ENCODE data around the gene PTPRK. TPM values are rescaled to one million over a fixed set of nuclear protein-coding genes. Genes with fewer than 3 reads are reported as not detected.

Gene PTPRK
- total RNA-seq, 4 donors from 2014 or later = 7.3 to 22.9 (median 13.0) TPM

DNA sequence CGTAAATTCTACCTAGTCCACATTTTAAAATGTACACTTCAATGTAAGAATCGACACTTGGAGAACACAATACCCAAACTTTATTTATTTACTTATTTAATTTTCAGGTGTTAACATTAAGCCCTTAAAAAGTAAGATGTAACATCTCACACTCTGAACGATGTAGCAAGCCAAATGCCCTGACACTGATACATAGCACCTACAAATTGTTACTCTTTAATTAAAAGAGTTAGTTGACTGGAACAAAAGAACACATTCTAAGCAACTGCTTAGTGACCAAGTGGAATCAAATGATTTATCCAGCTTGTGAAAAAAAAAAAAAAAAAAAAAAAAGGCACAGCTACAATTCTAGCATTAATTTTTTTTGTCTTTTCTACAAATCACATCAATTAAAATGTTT is 327.4 kb downstream of the PTPRK start:
- TF ChIP-seq, protein P1, sequence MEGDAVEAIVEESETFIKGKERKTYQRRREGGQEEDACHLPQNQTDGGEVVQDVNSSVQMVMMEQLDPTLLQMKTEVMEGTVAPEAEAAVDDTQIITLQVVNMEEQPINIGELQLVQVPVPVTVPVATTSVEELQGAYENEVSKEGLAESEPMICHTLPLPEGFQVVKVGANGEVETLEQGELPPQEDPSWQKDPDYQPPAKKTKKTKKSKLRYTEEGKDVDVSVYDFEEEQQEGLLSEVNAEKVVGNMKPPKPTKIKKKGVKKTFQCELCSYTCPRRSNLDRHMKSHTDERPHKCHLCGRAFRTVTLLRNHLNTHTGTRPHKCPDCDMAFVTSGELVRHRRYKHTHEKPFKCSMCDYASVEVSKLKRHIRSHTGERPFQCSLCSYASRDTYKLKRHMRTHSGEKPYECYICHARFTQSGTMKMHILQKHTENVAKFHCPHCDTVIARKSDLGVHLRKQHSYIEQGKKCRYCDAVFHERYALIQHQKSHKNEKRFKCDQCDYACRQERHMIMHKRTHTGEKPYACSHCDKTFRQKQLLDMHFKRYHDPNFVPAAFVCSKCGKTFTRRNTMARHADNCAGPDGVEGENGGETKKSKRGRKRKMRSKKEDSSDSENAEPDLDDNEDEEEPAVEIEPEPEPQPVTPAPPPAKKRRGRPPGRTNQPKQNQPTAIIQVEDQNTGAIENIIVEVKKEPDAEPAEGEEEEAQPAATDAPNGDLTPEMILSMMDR (IDR thresholded peaks at IDR 0.05 in 4 of 5, conservative IDR thresholded peaks at IDR 0.05 in 1 of 5) = no peak
- no peak for TF ChIP-seq POLR2A (IDR thresholded peaks at IDR 0.05)
- DNase-seq (no peak), ATAC-seq (no peak)
- Histone ChIP-seq H3K36me3 (no peaks in the 10 kb centered on the region), H3K4me3 (no peak overlapping the region), H3K9me3 (no peaks in the 10 kb centered on the region), H3K4me1 (no peaks in the 10 kb centered on the region), H3K27me3 (no peaks in the 10 kb centered on the region), H3K27ac (no peak overlapping the region)
- in situ Hi-C loops (cut with MboI; ENCODE audit: low sequenced_read_pairs in 4 of 4) (no loop called here), intact Hi-C loops (cut with DNase I; ENCODE audit: low total_unique reads) (no loop called here)

DNA sequence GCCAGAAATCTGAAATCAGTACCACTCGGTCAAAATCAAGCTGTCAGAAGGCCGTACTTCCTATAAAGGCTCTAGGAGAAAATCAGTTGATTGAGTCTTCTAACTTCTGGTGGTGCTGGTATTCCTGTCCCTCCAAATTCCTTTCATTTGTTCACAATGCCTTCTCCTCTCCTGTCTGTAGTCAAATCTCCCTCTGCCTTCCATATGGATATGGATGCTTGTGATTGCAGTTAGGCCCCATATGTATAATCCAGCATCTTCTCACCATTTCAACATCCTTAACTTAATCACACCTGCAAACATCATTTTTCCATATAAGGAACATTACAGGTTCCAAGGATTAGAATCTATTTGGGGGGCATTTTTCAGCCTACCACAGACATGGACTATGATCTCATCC is 331.7 kb downstream of the PTPRK start:
- Histone ChIP-seq H3K9me3 (no peaks in the 10 kb centered on the region), H3K36me3 (no peaks in the 10 kb centered on the region), H3K4me3 (no peak overlapping the region), H3K27me3 (no peaks in the 10 kb centered on the region), H3K27ac (no peak overlapping the region), H3K4me1 (no peaks in the 10 kb centered on the region)
- in situ Hi-C loops (cut with MboI; ENCODE audit: low sequenced_read_pairs in 4 of 4) = no loop called here
- no peak for DNase-seq
- no peak for ATAC-seq
- TF ChIP-seq, protein P1 (IDR thresholded peaks at IDR 0.05 in 4 of 5, conservative IDR thresholded peaks at IDR 0.05 in 1 of 5) = no peak
- no peak for TF ChIP-seq POLR2A (IDR thresholded peaks at IDR 0.05)
- intact Hi-C loops (cut with DNase I; ENCODE audit: low total_unique reads) = no loop called here

DNA sequence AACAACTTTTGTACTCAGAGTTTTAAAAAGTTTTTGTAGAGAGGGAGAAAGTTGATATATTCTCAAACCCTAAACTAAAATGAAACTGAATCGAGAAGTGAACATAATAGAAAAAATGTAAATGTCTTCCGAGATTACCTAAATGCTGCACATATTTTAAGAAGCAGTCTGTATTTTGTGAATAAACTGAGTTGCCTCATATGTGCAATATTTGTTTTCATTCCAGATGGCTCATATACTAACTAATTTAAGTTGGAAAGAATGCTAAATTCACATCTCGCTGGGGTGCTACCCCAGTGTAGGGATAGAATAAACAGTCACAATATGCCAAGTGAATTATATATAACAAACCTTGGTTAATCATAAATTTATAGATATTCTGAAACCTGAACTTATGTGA is 333.7 kb downstream of the PTPRK start:
- Histone ChIP-seq H3K36me3 (no peaks in the 10 kb centered on the region), H3K4me1 (no peaks in the 10 kb centered on the region), H3K27ac (no peak overlapping the region), H3K9me3 (no peaks in the 10 kb centered on the region), H3K27me3 (no peaks in the 10 kb centered on the region), H3K4me3 (no peak overlapping the region)
- no peak for TF ChIP-seq POLR2A (IDR thresholded peaks at IDR 0.05)
- TF ChIP-seq, protein P1 (IDR thresholded peaks at IDR 0.05 in 4 of 5, conservative IDR thresholded peaks at IDR 0.05 in 1 of 5) = no peak
- DNase-seq (no peak), ATAC-seq (no peak)
- in situ Hi-C loops (cut with MboI; ENCODE audit: low sequenced_read_pairs in 4 of 4) (no loop called here), intact Hi-C loops (cut with DNase I; ENCODE audit: low total_unique reads) (no loop called here)

DNA sequence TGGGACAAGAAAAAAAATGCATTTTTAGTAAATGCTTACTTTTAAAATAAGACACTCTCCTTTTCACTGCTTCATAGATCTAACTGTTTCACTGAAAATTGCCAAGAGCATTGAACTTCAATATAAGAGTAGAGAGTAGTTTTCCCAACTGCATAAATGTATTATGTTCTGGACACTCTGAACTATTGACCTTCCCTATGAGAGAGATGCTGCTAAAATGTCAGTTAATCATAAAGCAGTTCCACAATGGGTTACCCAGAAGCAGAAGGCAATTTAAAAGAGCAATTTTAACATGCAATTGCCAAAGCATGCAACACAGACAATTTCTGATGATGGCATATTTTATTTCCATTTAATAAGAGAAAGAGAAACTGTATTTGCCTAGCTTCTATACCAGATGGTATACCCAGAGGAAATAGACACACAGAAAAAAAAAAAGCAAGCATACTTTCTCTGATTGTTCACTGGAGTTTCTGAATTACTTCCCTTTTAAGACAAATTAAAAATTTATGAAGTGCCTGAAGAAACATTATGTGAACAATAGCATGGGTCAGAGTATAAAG is 340.4 kb downstream of the PTPRK start:
- Histone ChIP-seq H3K4me1 (no peaks in the 10 kb centered on the region), H3K27me3 (no peaks in the 10 kb centered on the region), H3K27ac (no peak overlapping the region), H3K36me3 (no peaks in the 10 kb centered on the region), H3K4me3 (no peak overlapping the region), H3K9me3 (no peaks in the 10 kb centered on the region)
- DNase-seq (no peak), ATAC-seq (no peak)
- no peak for TF ChIP-seq POLR2A (IDR thresholded peaks at IDR 0.05)
- TF ChIP-seq, protein P1 (IDR thresholded peaks at IDR 0.05 in 4 of 5, conservative IDR thresholded peaks at IDR 0.05 in 1 of 5) = no peak
- in situ Hi-C loops (cut with MboI; ENCODE audit: low sequenced_read_pairs in 4 of 4) = no loop called here
- intact Hi-C loops (cut with DNase I; ENCODE audit: low total_unique reads) = no loop called here

DNA sequence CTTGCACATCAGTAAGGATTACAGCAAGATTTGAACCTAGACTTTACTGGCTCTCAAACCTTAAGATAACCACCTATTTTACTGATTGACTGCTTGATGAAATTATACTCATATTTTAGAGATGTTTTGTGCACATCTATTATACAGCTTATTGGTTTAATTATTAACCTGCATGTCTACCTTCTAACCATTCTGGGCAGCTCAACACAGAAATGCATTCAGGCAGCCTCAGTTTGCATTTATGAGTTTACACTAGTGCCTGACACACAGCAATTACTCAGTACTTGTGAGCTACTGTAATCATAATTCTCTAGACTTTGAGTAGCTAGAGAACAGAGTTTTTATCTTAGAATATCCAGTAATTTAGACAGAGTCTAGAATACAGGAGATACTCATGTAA is 345.7 kb downstream of the PTPRK start:
- Histone ChIP-seq H3K27me3 (no peaks in the 10 kb centered on the region), H3K4me1 (peaks cover 0 to 6% of the 10 kb centered on the region in 2 donors), H3K4me3 (no peak overlapping the region), H3K27ac (no peak overlapping the region), H3K9me3 (no peaks in the 10 kb centered on the region), H3K36me3 (no peaks in the 10 kb centered on the region)
- ATAC-seq (no peak), DNase-seq (no peak)
- in situ Hi-C loops (cut with MboI; ENCODE audit: low sequenced_read_pairs in 4 of 4) = no loop called here
- TF ChIP-seq, protein P1 (IDR thresholded peaks at IDR 0.05 in 4 of 5, conservative IDR thresholded peaks at IDR 0.05 in 1 of 5) = no peak
- TF ChIP-seq POLR2A (IDR thresholded peaks at IDR 0.05) = no peak
- intact Hi-C loops (cut with DNase I; ENCODE audit: low total_unique reads) = no loop called here
